H9 (cell line): ENCODE measurements around the gene NUP210L. TPM values are rescaled to one million over a fixed set of nuclear protein-coding genes. Genes with fewer than 3 reads are reported as not detected.

Source experiments
- DNase-seq: peaks from one replicate; pipeline ENCODE4 v3.0.0-alpha.2; 2017
- H2AFZ ChIP-seq: one replicate; pipeline ENCODE4 v1.6.1; 2013; ENCODE audit warnings: mild to moderate bottlenecking, low read length, control low read depth, moderate library complexity
- H2AK5ac ChIP-seq: 2 replicates; pipeline ENCODE4 v1.6.1; 2013; ENCODE audit warnings: low read length, control low read depth, mixed read lengths; ENCODE audit not compliant: insufficient read length
- H2BK120ac ChIP-seq: one replicate; pipeline ENCODE4 v1.6.1; 2013; ENCODE audit warnings: low read depth, mild to moderate bottlenecking, low read length, control low read depth, inconsistent platforms; ENCODE audit not compliant: poor library complexity, severe bottlenecking
- H2BK12ac ChIP-seq: 2 replicates; pipeline ENCODE4 v1.6.1; 2013; ENCODE audit warnings: low read length, control low read depth, mixed read lengths, low read depth; ENCODE audit not compliant: insufficient read length
- H2BK15ac ChIP-seq: 2 replicates; pipeline ENCODE4 v1.6.1; 2013; ENCODE audit warnings: low read depth, low read length, control low read depth
- H2BK20ac ChIP-seq: one replicate; pipeline ENCODE4 v1.6.1; 2013; ENCODE audit warnings: low read depth, mild to moderate bottlenecking, low read length, control low read depth, inconsistent platforms; ENCODE audit not compliant: poor library complexity, severe bottlenecking
- H2BK5ac ChIP-seq: 2 replicates; pipeline ENCODE4 v1.6.1; 2013; ENCODE audit warnings: low read length, control low read depth, mixed read lengths; ENCODE audit not compliant: insufficient read length
- H3K14ac ChIP-seq: 2 replicates; pipeline ENCODE4 v1.6.1; 2013; ENCODE audit warnings: low read length, control low read depth; ENCODE audit not compliant: insufficient read depth
- H3K18ac ChIP-seq: 2 replicates; pipeline ENCODE4 v1.6.1; 2013; ENCODE audit warnings: low read depth, mild to moderate bottlenecking, mixed read lengths, low read length, control low read depth; ENCODE audit not compliant: insufficient read length
- H3K23ac ChIP-seq: 2 replicates; pipeline ENCODE4 v1.6.1; 2013; ENCODE audit warnings: low read length, control low read depth, mixed read lengths, low read depth; ENCODE audit not compliant: insufficient read length
- H3K23me2 ChIP-seq: 2 replicates; pipeline ENCODE4 v1.6.1; 2013; ENCODE audit warnings: low read depth, mild to moderate bottlenecking, mixed read lengths, low read length, control low read depth; ENCODE audit not compliant: insufficient read length, poor library complexity, severe bottlenecking
- H3K27ac ChIP-seq: 2 replicates; pipeline ENCODE4 v1.5.1; 2013; ENCODE audit warnings: low read length, control low read depth, mixed read lengths, low read depth; ENCODE audit not compliant: insufficient read length
- H3K27me3 ChIP-seq: 2 replicates; pipeline ENCODE4 v1.6.1; 2013; ENCODE audit warnings: low read length, control low read depth, inconsistent platforms; ENCODE audit not compliant: insufficient read depth
- H3K4ac ChIP-seq: 2 replicates; pipeline ENCODE4 v1.6.1; 2013; ENCODE audit warnings: low read depth, mild to moderate bottlenecking, control low read depth, inconsistent platforms, low read length, moderate library complexity
- H3K4me1 ChIP-seq: 2 replicates; pipeline ENCODE4 v1.6.1; 2013; ENCODE audit warnings: low read length, control low read depth, inconsistent platforms; ENCODE audit not compliant: insufficient read depth
- H3K4me2 ChIP-seq: 2 replicates; pipeline ENCODE4 v1.6.1; 2013; ENCODE audit warnings: low read length, control low read depth, mixed read lengths; ENCODE audit not compliant: insufficient read length, insufficient read depth
- H3K56ac ChIP-seq: 2 replicates; pipeline ENCODE4 v1.6.1; 2013; ENCODE audit warnings: low read depth, mild to moderate bottlenecking, mixed read lengths, low read length, control low read depth; ENCODE audit not compliant: insufficient read length
- H3K79me1 ChIP-seq: 2 replicates; pipeline ENCODE4 v1.6.1; 2013; ENCODE audit warnings: low read depth, mild to moderate bottlenecking, moderate library complexity, low read length, control low read depth, inconsistent platforms; ENCODE audit not compliant: insufficient read depth, poor library complexity, severe bottlenecking
- H3K79me2 ChIP-seq: 2 replicates; pipeline ENCODE4 v1.6.1; 2013; ENCODE audit warnings: low read length, control low read depth, inconsistent platforms; ENCODE audit not compliant: insufficient read depth
- H3K9ac ChIP-seq: 2 replicates; pipeline ENCODE4 v1.6.1; 2013; ENCODE audit warnings: low read length, control low read depth, mixed read lengths; ENCODE audit not compliant: insufficient read length; ENCODE audit errors: extremely low read depth
- H3K9me3 ChIP-seq: one replicate; pipeline ENCODE4 v1.6.1; 2013; ENCODE audit warnings: low read depth, low read length, inconsistent platforms; ENCODE audit not compliant: control insufficient read depth
- H3T11ph ChIP-seq: one replicate; pipeline ENCODE4 v1.6.1; 2013; ENCODE audit warnings: mild to moderate bottlenecking, low read length, control low read depth, inconsistent platforms
- H4K20me1 ChIP-seq: one replicate; pipeline ENCODE4 v1.6.1; 2013; ENCODE audit not compliant: control insufficient read depth, insufficient read length, insufficient read depth
- H4K5ac ChIP-seq: 2 replicates; pipeline ENCODE4 v1.6.1; 2013; ENCODE audit warnings: low read depth, mild to moderate bottlenecking, mixed read lengths, low read length, control low read depth; ENCODE audit not compliant: insufficient read length
- H4K8ac ChIP-seq: replicated peaks from 2 replicates; pipeline ENCODE4 v1.6.1; 2013; ENCODE audit warnings: low read length, control low read depth, mixed read lengths, low read depth; ENCODE audit not compliant: insufficient read length
- H4K91ac ChIP-seq: 2 replicates; pipeline ENCODE4 v1.6.1; 2013; ENCODE audit warnings: low read depth, mild to moderate bottlenecking, moderate library complexity, mixed read lengths, low read length, control low read depth; ENCODE audit not compliant: insufficient read length
- H3K27ac Mint-ChIP-seq, 3 experiments: 2 replicates in 2 of 3; 3 replicates in 1 of 3; pipeline ENCODE4 v1.8.0; 2020 to 2021; ENCODE audit warnings: mixed read lengths in 3 of 3, mild to moderate bottlenecking in 1 of 3, moderate library complexity in 1 of 3
- H3K27me3 Mint-ChIP-seq: 2 replicates; pipeline ENCODE4 v1.8.0; 2021; ENCODE audit warnings: low read depth, mild to moderate bottlenecking, moderate library complexity, mixed read lengths
- H3K36me3 Mint-ChIP-seq, 3 experiments: 2 replicates in 2 of 3; 3 replicates in 1 of 3; pipeline ENCODE4 v1.8.0; 2020 to 2021; ENCODE audit warnings: low read depth in 3 of 3, mixed read lengths in 3 of 3; ENCODE audit not compliant: insufficient read depth in 1 of 3
- H3K4me1 Mint-ChIP-seq, 2 experiments: 2 replicates each; pipeline ENCODE4 v1.8.0; 2020; ENCODE audit warnings: mixed read lengths in 2 of 2
- H3K4me3 Mint-ChIP-seq, 2 experiments: 2 replicates in 1 of 2; 3 replicates in 1 of 2; pipeline ENCODE4 v1.8.0; 2020 to 2021; ENCODE audit warnings: mild to moderate bottlenecking in 2 of 2, mixed read lengths in 2 of 2, moderate library complexity in 1 of 2
- H3K9me3 Mint-ChIP-seq, 2 experiments: 2 replicates in 1 of 2; 3 replicates in 1 of 2; pipeline ENCODE4 v1.8.0; 2020; ENCODE audit warnings: mild to moderate bottlenecking in 2 of 2, mixed read lengths in 2 of 2, moderate library complexity in 1 of 2
- CTCF ChIP-seq: fragments of 200-600 bp; sonication (generic); conservative IDR thresholded peaks from 3 replicates; pipeline ENCODE4 v1.8.0; 2021; ENCODE audit warnings: antibody characterized with exemption, mild to moderate bottlenecking
- WGBS: extraction: QIAGEN DNeasy Blood & Tissue Kit; methylation state at CpG from one replicate; pipeline ENCODE4 v1.1.7; 2013; ENCODE audit warnings: missing lambda C conversion rate, low lambda C conversion rate, mixed read lengths; ENCODE audit not compliant: insufficient read length; ENCODE audit errors: extremely low coverage; 5-methylcytosine and 5-hydroxymethylcytosine counted together
- total RNA-seq: library from RNA; stranded (reverse); gene quantifications from 2 replicates; pipeline ENCODE4 v1.2.1, GENCODE V29; 2021

The NUP210L gene
- total RNA-seq, 1 experiment from 2014 or later: 0.04 TPM

- Histone ChIP-seq H3K9me3 (no peaks in the 10 kb centered on the region), H3K27ac (no peak overlapping the region), H3K79me2 (no peaks in the 10 kb centered on the region), H4K8ac (no peak overlapping the region), H3K4ac (no peak overlapping the region), H2BK5ac (no peak overlapping the region), H2AK5ac (no peak overlapping the region), H2BK12ac (no peak overlapping the region), H3K56ac (no peak overlapping the region), H3K18ac (no peak overlapping the region), H4K91ac (no peak overlapping the region), H2BK120ac (no peak overlapping the region), H3K27me3 (no peaks in the 10 kb centered on the region), H3K23ac (no peak overlapping the region), H2BK15ac (no peak overlapping the region), H3K79me1 (peaks cover 3% of the 10 kb centered on the region), H3K14ac (peak overlapping the region; percentile 75), H3K4me1 (no peaks in the 10 kb centered on the region; the same call in 1 of the 2 replicates), H2AFZ (no peak overlapping the region), H3K4me2 (peak overlapping the region; percentile 52), H3K9ac (peak overlapping the region; percentile 61), H3K23me2 (peaks cover 5% of the 10 kb centered on the region), H2BK20ac (no peak overlapping the region), H4K5ac (no peak overlapping the region), H3T11ph (no peak overlapping the region), H4K20me1 (peaks cover 1% of the 10 kb centered on the region)
- TF ChIP-seq CTCF: no peak
- H3K27me3 Mint-ChIP-seq: no peaks in the 10 kb centered on the region
- H3K9me3 Mint-ChIP-seq: no peaks in the 10 kb centered on the region
- H3K27ac Mint-ChIP-seq: peak overlapping the region in 1 of 3 experiments; percentile 83; a peak in 2 of 7 replicates
- WGBS: no CpG with 5 or more reads among the region's 95 CpGs
- peaks cover 13 to 55% (median 39%) of the 10 kb centered on the region in 3 experiments for H3K36me3 Mint-ChIP-seq
- peak; percentile 53 for DNase-seq
- peak overlapping the region; percentile 82 to 93 for H3K4me3 Mint-ChIP-seq
- peaks cover 10 to 17% of the 10 kb centered on the region in 2 experiments for H3K4me1 Mint-ChIP-seq
Observed at GRCh38 chr1:153945795-153946621, 208.9 kb downstream of the NUP210L start.
